IMR-90 (cell line): ENCODE results near the gene RIMBP3C. TPM values are rescaled to one million over a fixed set of nuclear protein-coding genes. Genes with fewer than 3 reads are reported as not detected.
"Not testable (repeated sequence)": the region's sequence is repeated elsewhere in the genome, so short reads cannot be mapped to it uniquely, and the experiment has no call there.

ENCODE experiments used
- ATAC-seq: fragments of 200-7000 bp; cut with Tn5 transposase; 2 replicates; pipeline ENCODE4 v1.9.1; 2020; ENCODE audit warnings: low read depth, mild to moderate bottlenecking, moderate library complexity
- BruUV-seq: library from RNA; stranded (reverse); fragments of 400-500 nt; replicated peaks from 2 replicates; lab custom pipeline; 2021; lab: Mats Ljungman, UMichigan
- CTCF ChIA-PET: fragments of 300-600 bp; formaldehyde crosslinking; extraction: SDS; loops from one replicate; lab custom pipeline; 2021; ENCODE audit warnings: antibody characterized with exemption; lab: Yijun Ruan, JAX
- POLR2A ChIA-PET: fragments of 300-600 bp; sonication (Branson Sonifier 250); formaldehyde crosslinking; loops from one replicate; lab custom pipeline; 2022; ENCODE audit warnings: antibody characterized with exemption; ENCODE audit not compliant: unreplicated experiment; lab: Charles Lee
- DNase-seq: peaks from one replicate; pipeline ENCODE4 v3.0.0; 2013
- H2AFZ ChIP-seq: replicated peaks from 2 replicates; pipeline ENCODE3; 2013; ENCODE audit warnings: low read length, mild to moderate bottlenecking; ENCODE audit not compliant: poor library complexity
- H2AK5ac ChIP-seq: 2 replicates; pipeline ENCODE4 v1.6.1; 2013; ENCODE audit warnings: low read depth, low read length, inconsistent platforms
- H2AK9ac ChIP-seq: replicated peaks from 2 replicates; pipeline ENCODE3; 2013; ENCODE audit warnings: mild to moderate bottlenecking, low read depth, low read length, moderate library complexity; ENCODE audit not compliant: poor library complexity
- H2BK120ac ChIP-seq: 2 replicates; pipeline ENCODE4 v1.6.1; 2013; ENCODE audit warnings: low read depth, low read length, inconsistent platforms
- H2BK15ac ChIP-seq: 3 replicates; pipeline ENCODE4 v1.6.1; 2013; ENCODE audit warnings: low read depth, low read length, inconsistent platforms
- H2BK20ac ChIP-seq: 2 replicates; pipeline ENCODE4 v1.6.1; 2013; ENCODE audit warnings: low read depth, mild to moderate bottlenecking, inconsistent platforms, low read length, moderate library complexity
- H2BK5ac ChIP-seq: 2 replicates; pipeline ENCODE4 v1.6.1; 2013; ENCODE audit warnings: mild to moderate bottlenecking, low read depth, low read length, inconsistent platforms; ENCODE audit not compliant: poor library complexity, severe bottlenecking
- H3K14ac ChIP-seq: replicated peaks from 2 replicates; pipeline ENCODE4 v1.6.1; 2013; ENCODE audit warnings: low read depth, low read length, inconsistent platforms
- H3K18ac ChIP-seq: 2 replicates; pipeline ENCODE4 v1.6.1; 2013; ENCODE audit warnings: low read depth, low read length, control low read depth
- H3K23ac ChIP-seq: 2 replicates; pipeline ENCODE4 v1.6.1; 2013; ENCODE audit warnings: low read depth, low read length, inconsistent platforms
- H3K27ac ChIP-seq: 2 replicates; pipeline ENCODE4 v1.5.1; 2013; ENCODE audit warnings: mild to moderate bottlenecking, control low read depth, low read length; ENCODE audit not compliant: insufficient read depth
- H3K27me3 ChIP-seq: 2 replicates; pipeline ENCODE4 v1.6.1; 2013; ENCODE audit warnings: low read length; ENCODE audit not compliant: control insufficient read depth, insufficient read depth
- H3K36me3 ChIP-seq: 2 replicates; pipeline ENCODE4 v1.6.1; 2013; ENCODE audit warnings: low read length, mixed read lengths; ENCODE audit not compliant: control insufficient read depth, insufficient read depth
- H3K4ac ChIP-seq: 2 replicates; pipeline ENCODE4 v1.6.1; 2013; ENCODE audit warnings: low read depth, low read length, inconsistent platforms
- H3K4me1 ChIP-seq: 2 replicates; pipeline ENCODE4 v1.6.1; 2013; ENCODE audit warnings: low read length, mixed read lengths; ENCODE audit not compliant: control insufficient read depth, insufficient read depth
- H3K4me2 ChIP-seq: 2 replicates; pipeline ENCODE4 v1.6.1; 2013; ENCODE audit warnings: low read depth, mild to moderate bottlenecking, control low read depth, low read length, moderate library complexity
- H3K4me3 ChIP-seq: 2 replicates; pipeline ENCODE4 v1.5.1; 2013; ENCODE audit warnings: low read depth, mild to moderate bottlenecking, control low read depth, low read length, moderate library complexity; ENCODE audit not compliant: insufficient read depth
- H3K56ac ChIP-seq: 2 replicates; pipeline ENCODE4 v1.6.1; 2013; ENCODE audit warnings: low read length, inconsistent platforms; ENCODE audit not compliant: insufficient read depth; ENCODE audit errors: extremely low read depth
- H3K79me1 ChIP-seq, 2 experiments: 2 replicates each; pipeline ENCODE4 v1.6.1; 2013; ENCODE audit warnings: low read length in 2 of 2, inconsistent platforms in 1 of 2, low read depth in 1 of 2
- H3K9ac ChIP-seq: 2 replicates; pipeline ENCODE4 v1.6.1; 2013; ENCODE audit warnings: low read depth, low read length, control low read depth
- H3K9me1 ChIP-seq: 2 replicates; pipeline ENCODE4 v1.6.1; 2013; ENCODE audit warnings: low read length, inconsistent platforms; ENCODE audit not compliant: insufficient read depth
- H3K9me3 ChIP-seq: 2 replicates; pipeline ENCODE4 v1.6.1; 2013; ENCODE audit warnings: low read length; ENCODE audit not compliant: control insufficient read depth, insufficient read depth
- H4K20me1 ChIP-seq: 2 replicates; pipeline ENCODE4 v1.6.1; 2013; ENCODE audit warnings: low read length, inconsistent platforms; ENCODE audit not compliant: insufficient read depth
- H4K5ac ChIP-seq: 2 replicates; pipeline ENCODE4 v1.6.1; 2013; ENCODE audit warnings: mild to moderate bottlenecking, low read depth, low read length, control low read depth
- H4K8ac ChIP-seq, 2 experiments: 2 replicates each; pipeline ENCODE4 v1.6.1; 2013; ENCODE audit warnings: low read depth in 2 of 2, low read length in 2 of 2, control low read depth in 1 of 2, inconsistent platforms in 1 of 2
- H4K91ac ChIP-seq: 2 replicates; pipeline ENCODE4 v1.6.1; 2013; ENCODE audit warnings: low read depth, low read length, inconsistent platforms; ENCODE audit not compliant: insufficient read depth
- WGBS, 2 experiments: methylation state at CpG; one replicate each; pipeline versions ENCODE4 v1.1.5 to v1.1.7; 2013; ENCODE audit warnings: missing lambda C conversion rate in 2 of 2; ENCODE audit not compliant: insufficient read length in 1 of 2; ENCODE audit errors: extremely low coverage in 2 of 2; 5-methylcytosine and 5-hydroxymethylcytosine counted together
- dilution Hi-C: fragments of 300-500 bp; cut with HindIII; formaldehyde crosslinking; loops from one replicate; pipeline ENCODE4 v1.14.3; 2018; ENCODE audit warnings: low sequenced_read_pairs; ENCODE audit not compliant: unreplicated experiment
- in situ Hi-C: fragments of 300-500 bp; cut with MboI; formaldehyde crosslinking; loops from 3 replicates; pipeline ENCODE4 v1.14.3; 2019; ENCODE audit warnings: low sequenced_read_pairs, inconsistent platforms, mixed read lengths
- intact Hi-C: fragments of 100-400 bp; cut with micrococcal nuclease; formaldehyde crosslinking; loops from 2 replicates; pipeline ENCODE4 v1.10.0; 2022
- polyA plus RNA-seq, 3 experiments: library from polyadenylated mRNA; depleted of rRNA; stranded (reverse); fragments of >200 nt; gene quantifications; 2 replicates each; pipeline ENCODE4 v1.2.3, GENCODE V29; 2012; ENCODE audit warnings: low replicate concordance in 1 of 3
- total RNA-seq: library from RNA; depleted of rRNA; stranded (reverse); fragments of >200 nt; gene quantifications from 2 replicates; pipeline ENCODE4 v1.2.3, GENCODE V29; 2012

The RIMBP3C gene
- total and polyA plus RNA-seq, 2 of the 4 experiments (the other 2 are of a cell fraction) = 0.05 to 0.36 TPM

DNA sequence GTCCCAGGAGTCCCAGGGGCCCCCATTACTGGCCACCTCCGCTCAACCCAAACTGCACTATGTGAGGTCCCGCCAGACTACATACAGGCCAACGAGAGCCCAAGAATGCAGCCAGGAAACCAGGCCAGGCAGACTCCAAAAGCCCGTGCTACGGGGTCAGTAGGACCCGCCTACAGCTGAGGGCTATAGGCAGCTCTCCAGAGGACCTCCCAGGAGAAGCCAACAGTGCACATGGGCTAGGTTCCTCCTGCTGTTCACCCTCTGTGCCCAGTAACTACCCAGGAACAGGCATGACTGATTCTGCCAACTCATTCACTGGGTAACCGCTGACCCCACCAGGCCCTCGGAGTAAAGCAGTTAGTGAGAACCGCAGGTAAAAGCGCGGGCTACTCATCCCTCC, 39.2 kb downstream of the RIMBP3C start:
- POLR2A ChIA-PET, BruUV-seq: not testable (repeated sequence)

DNA sequence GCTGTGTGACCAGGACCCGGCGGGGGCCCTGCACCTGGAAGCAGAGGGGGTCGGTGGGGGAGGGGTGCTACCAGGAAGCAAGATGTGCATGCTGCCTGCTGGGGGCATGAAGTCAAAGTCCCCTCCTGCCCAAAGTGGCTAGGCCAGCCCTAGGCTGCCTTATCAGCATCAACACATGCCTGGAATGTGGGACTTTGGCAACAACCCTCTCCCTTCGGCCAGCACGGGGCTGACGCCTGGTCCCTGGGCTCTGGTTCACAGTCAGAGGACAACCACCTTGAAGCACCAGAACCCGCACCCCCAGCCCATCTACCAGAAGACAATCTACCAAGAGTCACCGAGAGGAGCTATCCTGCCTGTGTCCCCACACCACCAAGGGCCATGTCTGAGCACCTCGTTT, 40.9 kb downstream of the RIMBP3C start:
- H4K91ac ChIP-seq, H2BK5ac ChIP-seq, CTCF ChIA-PET, H3K4me2 ChIP-seq, H3K23ac ChIP-seq, H3K4me1 ChIP-seq, H2BK20ac ChIP-seq, H2BK120ac ChIP-seq, H3K4me3 ChIP-seq, H3K18ac ChIP-seq, dilution Hi-C loops, H3K14ac ChIP-seq, H3K9me3 ChIP-seq, H4K20me1 ChIP-seq, H3K9me1 ChIP-seq, H3K27me3 ChIP-seq, H3K56ac ChIP-seq, H2AK9ac ChIP-seq, intact Hi-C loops, H2BK15ac ChIP-seq, H3K4ac ChIP-seq, H4K5ac ChIP-seq, H2AFZ ChIP-seq, H2AK5ac ChIP-seq, POLR2A ChIA-PET, DNase-seq, BruUV-seq, H3K9ac ChIP-seq, H3K27ac ChIP-seq, in situ Hi-C loops, H3K79me1 ChIP-seq, H4K8ac ChIP-seq, H3K36me3 ChIP-seq: not testable (repeated sequence)
- WGBS, 2 experiments = no CpG with 5 or more reads among the region's 9 CpGs
- ATAC-seq = peak; percentile 42

More for the DNA sequence above, 39.2 kb downstream of the RIMBP3C start:
- H3K4me1 ChIP-seq, H3K9ac ChIP-seq, H3K9me1 ChIP-seq, DNase-seq, H2BK5ac ChIP-seq, H2AK5ac ChIP-seq, H3K18ac ChIP-seq, in situ Hi-C loops, H4K8ac ChIP-seq, H3K79me1 ChIP-seq, CTCF ChIA-PET, H4K5ac ChIP-seq, ATAC-seq, H2BK20ac ChIP-seq, H4K91ac ChIP-seq, H4K20me1 ChIP-seq, H3K27ac ChIP-seq, H3K56ac ChIP-seq, dilution Hi-C loops, H3K4me2 ChIP-seq, H3K4ac ChIP-seq, H3K4me3 ChIP-seq, H3K36me3 ChIP-seq, H2AK9ac ChIP-seq, H3K27me3 ChIP-seq, H3K14ac ChIP-seq, H2AFZ ChIP-seq, H2BK15ac ChIP-seq, H3K9me3 ChIP-seq, H2BK120ac ChIP-seq, H3K23ac ChIP-seq, intact Hi-C loops: not testable (repeated sequence)
- WGBS, 2 experiments = no CpG with 5 or more reads among the region's 11 CpGs
